GM23338 (cell line): ENCODE results near the gene WDR35. TPM values are rescaled to one million over a fixed set of nuclear protein-coding genes. Genes with fewer than 3 reads are reported as not detected.

Experiments used
- ATAC-seq: fragments of 200-7000 bp; cut with Tn5 transposase; 3 replicates; pipeline ENCODE4 v1.9.1; 2020
- DNase-seq: peaks from one replicate; pipeline ENCODE4 v3.0.0-alpha.2; 2015; ENCODE audit warnings: low spot score
- H2AFZ ChIP-seq: fragments of 200-600 bp; sonication (generic); 2 replicates; pipeline ENCODE4 v1.8.0; 2016; ENCODE audit warnings: antibody characterized with exemption, mild to moderate bottlenecking, moderate library complexity
- H3F3A ChIP-seq: fragments of 200-600 bp; sonication (generic); replicated peaks from 2 replicates; pipeline ENCODE4 v1.8.0; 2017; ENCODE audit warnings: antibody characterized with exemption, mixed run types, low read depth
- H3K27ac ChIP-seq: fragments of 200-600 bp; sonication (generic); 2 replicates; pipeline ENCODE4 v1.6.1; 2016; ENCODE audit warnings: low read depth
- H3K27me3 ChIP-seq: fragments of 200-600 bp; sonication (generic); 2 replicates; pipeline ENCODE4 v1.8.0; 2016; ENCODE audit warnings: mild to moderate bottlenecking, mixed run types, moderate library complexity; ENCODE audit not compliant: insufficient read depth
- H3K36me3 ChIP-seq: fragments of 200-600 bp; sonication (generic); 2 replicates; pipeline ENCODE4 v1.8.0; 2016; ENCODE audit warnings: mild to moderate bottlenecking; ENCODE audit not compliant: insufficient read depth
- H3K4me1 ChIP-seq: fragments of 200-600 bp; sonication (generic); 2 replicates; pipeline ENCODE4 v1.8.0; 2016; ENCODE audit warnings: mild to moderate bottlenecking, moderate library complexity; ENCODE audit not compliant: insufficient read depth
- H3K4me2 ChIP-seq: fragments of 200-600 bp; sonication (generic); 2 replicates; pipeline ENCODE4 v1.7.1; 2017; ENCODE audit warnings: mixed run types
- H3K4me3 ChIP-seq: fragments of 200-600 bp; sonication (generic); 2 replicates; pipeline ENCODE4 v1.6.1; 2016; ENCODE audit warnings: mixed run types
- H3K79me2 ChIP-seq: fragments of 200-600 bp; sonication (generic); replicated peaks from 2 replicates; pipeline ENCODE4 v1.8.0; 2017; ENCODE audit warnings: mild to moderate bottlenecking; ENCODE audit not compliant: insufficient read depth
- H3K9me2 ChIP-seq: fragments of 200-600 bp; sonication (generic); 2 replicates; pipeline ENCODE4 v1.8.0; 2017; ENCODE audit not compliant: insufficient read depth
- H4K20me1 ChIP-seq: fragments of 200-600 bp; sonication (generic); replicated peaks from 2 replicates; pipeline ENCODE4 v1.8.0; 2017; ENCODE audit warnings: mild to moderate bottlenecking; ENCODE audit not compliant: insufficient read depth
- H3K27ac Mint-ChIP-seq: 2 replicates; pipeline ENCODE4 v1.8.0; 2020; ENCODE audit warnings: inconsistent platforms, mild to moderate bottlenecking, moderate library complexity, mixed read lengths
- H3K27me3 Mint-ChIP-seq: 3 replicates; pipeline ENCODE4 v1.8.0; 2022; ENCODE audit warnings: low read depth, mild to moderate bottlenecking, moderate library complexity, mixed read lengths, inconsistent platforms; ENCODE audit not compliant: insufficient read depth, poor library complexity
- H3K36me3 Mint-ChIP-seq: 3 replicates; pipeline ENCODE4 v1.8.0; 2021; ENCODE audit warnings: low read depth, mild to moderate bottlenecking, inconsistent platforms, moderate library complexity, mixed read lengths
- H3K4me1 Mint-ChIP-seq: 3 replicates; pipeline ENCODE4 v1.8.0; 2020; ENCODE audit warnings: mild to moderate bottlenecking, inconsistent platforms, mixed read lengths
- H3K4me3 Mint-ChIP-seq: 3 replicates; pipeline ENCODE4 v1.8.0; 2021; ENCODE audit warnings: moderate library complexity, mild to moderate bottlenecking, inconsistent platforms, mixed read lengths
- H3K9me3 Mint-ChIP-seq: 3 replicates; pipeline ENCODE4 v1.8.0; 2020; ENCODE audit warnings: moderate library complexity, mild to moderate bottlenecking, inconsistent platforms, mixed read lengths
- ETS1 ChIP-seq: IDR thresholded peaks from 2 replicates; pipeline ENCODE4 v1.6.1; 2016; ENCODE audit warnings: antibody characterized with exemption
- EZH2 ChIP-seq: fragments of 200-600 bp; sonication (generic); IDR thresholded peaks from one replicate; pipeline ENCODE4 v1.8.0; 2017; ENCODE audit warnings: antibody characterized with exemption, mild to moderate bottlenecking, low read depth; ENCODE audit not compliant: unreplicated experiment
- POLR2AphosphoS5 ChIP-seq: IDR thresholded peaks from 2 replicates; pipeline ENCODE4 v1.6.1; 2016; ENCODE audit warnings: antibody characterized with exemption, low read depth
- STAT1 ChIP-seq: IDR thresholded peaks from one replicate; pipeline ENCODE4 v1.6.1; 2016; ENCODE audit warnings: antibody characterized with exemption; ENCODE audit not compliant: unreplicated experiment
- ZNF331 ChIP-seq: fragments of 250-450 bp; sonication (Bioruptor Pico); IDR thresholded peaks from 2 replicates; pipeline ENCODE4 v1.5.0; 2020; ENCODE audit warnings: low read depth, mild to moderate bottlenecking, moderate library complexity
- polyA plus RNA-seq: library from polyadenylated mRNA; unstranded; fragments of >200 nt; fragmentation: Nextera tagmentation; extraction: Ambion mirVana; gene quantifications from 2 replicates; pipeline ENCODE4 v1.2.1, GENCODE V29; 2016
- total RNA-seq: library from RNA; depleted of rRNA; stranded (reverse); fragments of >200 nt; shearing (Covaris generic); gene quantifications from 2 replicates; pipeline ENCODE4 v1.2.3, GENCODE V29; 2014
- TF ChIP-seq, protein P1 (sequence below): IDR thresholded peaks from one replicate; pipeline ENCODE4 v1.6.1; 2018; ENCODE audit warnings: antibody characterized with exemption; ENCODE audit not compliant: unreplicated experiment
- TF ChIP-seq, protein P2 (sequence below), 2 experiments: fragments of 200-600 bp in 1 of 2; sonication (generic) in 1 of 2; conservative IDR thresholded peaks; 2 replicates each; pipeline versions ENCODE4 v1.5.1 to v1.6.1; 2016 to 2017; ENCODE audit warnings: antibody characterized with exemption in 2 of 2, low read depth in 2 of 2, mild to moderate bottlenecking in 2 of 2, moderate library complexity in 1 of 2

The WDR35 gene
- total and polyA plus RNA-seq, 2 experiments from 2014 or later, result 5.3 to 20.0 TPM

DNA sequence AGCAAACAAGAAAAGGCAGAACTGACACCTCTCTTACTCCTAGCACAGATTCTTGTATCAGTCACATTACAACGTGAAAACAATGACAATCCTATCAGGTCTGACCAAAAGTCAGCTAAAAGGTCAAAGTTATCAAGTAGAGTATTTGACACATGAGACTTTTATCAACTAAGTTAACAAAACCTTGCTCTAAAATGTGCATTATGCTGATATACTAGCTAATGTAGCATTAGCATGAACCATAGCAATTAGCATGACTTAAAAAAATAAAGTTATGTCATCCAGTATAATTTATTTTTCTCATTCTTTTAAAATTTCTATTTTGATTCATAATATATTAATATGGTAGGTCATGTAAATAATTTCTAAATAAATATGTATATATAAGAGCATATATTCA, 46.7 kb downstream of the WDR35 start (continued):
- no peak for TF ChIP-seq STAT1
- TF ChIP-seq, protein P1, sequence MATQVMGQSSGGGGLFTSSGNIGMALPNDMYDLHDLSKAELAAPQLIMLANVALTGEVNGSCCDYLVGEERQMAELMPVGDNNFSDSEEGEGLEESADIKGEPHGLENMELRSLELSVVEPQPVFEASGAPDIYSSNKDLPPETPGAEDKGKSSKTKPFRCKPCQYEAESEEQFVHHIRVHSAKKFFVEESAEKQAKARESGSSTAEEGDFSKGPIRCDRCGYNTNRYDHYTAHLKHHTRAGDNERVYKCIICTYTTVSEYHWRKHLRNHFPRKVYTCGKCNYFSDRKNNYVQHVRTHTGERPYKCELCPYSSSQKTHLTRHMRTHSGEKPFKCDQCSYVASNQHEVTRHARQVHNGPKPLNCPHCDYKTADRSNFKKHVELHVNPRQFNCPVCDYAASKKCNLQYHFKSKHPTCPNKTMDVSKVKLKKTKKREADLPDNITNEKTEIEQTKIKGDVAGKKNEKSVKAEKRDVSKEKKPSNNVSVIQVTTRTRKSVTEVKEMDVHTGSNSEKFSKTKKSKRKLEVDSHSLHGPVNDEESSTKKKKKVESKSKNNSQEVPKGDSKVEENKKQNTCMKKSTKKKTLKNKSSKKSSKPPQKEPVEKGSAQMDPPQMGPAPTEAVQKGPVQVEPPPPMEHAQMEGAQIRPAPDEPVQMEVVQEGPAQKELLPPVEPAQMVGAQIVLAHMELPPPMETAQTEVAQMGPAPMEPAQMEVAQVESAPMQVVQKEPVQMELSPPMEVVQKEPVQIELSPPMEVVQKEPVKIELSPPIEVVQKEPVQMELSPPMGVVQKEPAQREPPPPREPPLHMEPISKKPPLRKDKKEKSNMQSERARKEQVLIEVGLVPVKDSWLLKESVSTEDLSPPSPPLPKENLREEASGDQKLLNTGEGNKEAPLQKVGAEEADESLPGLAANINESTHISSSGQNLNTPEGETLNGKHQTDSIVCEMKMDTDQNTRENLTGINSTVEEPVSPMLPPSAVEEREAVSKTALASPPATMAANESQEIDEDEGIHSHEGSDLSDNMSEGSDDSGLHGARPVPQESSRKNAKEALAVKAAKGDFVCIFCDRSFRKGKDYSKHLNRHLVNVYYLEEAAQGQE, result no peak
- TF ChIP-seq ETS1, result no peak

GRCh38 chr2:19942199-19942598, 47.7 kb downstream of the WDR35 start:
- no peaks in the 10 kb centered on the region for H3K27me3 Mint-ChIP-seq
- no peak overlapping the region for H2AFZ ChIP-seq
- H3K27me3 ChIP-seq, result no peaks in the 10 kb centered on the region
- H3K4me2 ChIP-seq, result no peak overlapping the region
- no peak overlapping the region for H3K4me3 Mint-ChIP-seq
- H3K4me1 Mint-ChIP-seq, result peaks cover 29% of the 10 kb centered on the region
- H3K27ac Mint-ChIP-seq, result no peak overlapping the region
- no peak for ATAC-seq
- no peaks in the 10 kb centered on the region for H3K79me2 ChIP-seq
- H4K20me1 ChIP-seq, result no peaks in the 10 kb centered on the region; the same call in 1 of the 2 replicates
- H3K27ac ChIP-seq, result no peak overlapping the region
- H3K9me3 Mint-ChIP-seq, result no peaks in the 10 kb centered on the region
- peaks cover 13% of the 10 kb centered on the region; the same call in 2 of the 3 replicates for H3K36me3 Mint-ChIP-seq
- H3K4me1 ChIP-seq, result peaks cover 29% of the 10 kb centered on the region
- DNase-seq, result no peak
- peaks cover 10% of the 10 kb centered on the region; the same call in 1 of the 2 replicates for H3K36me3 ChIP-seq
- no peak overlapping the region for H3K4me3 ChIP-seq
- H3K9me2 ChIP-seq, result no peaks in the 10 kb centered on the region
- no peaks in the 10 kb centered on the region for H3F3A ChIP-seq
- TF ChIP-seq ZNF331 (CRISPR knock-in tag), result no peak
- TF ChIP-seq EZH2, result no peak
- TF ChIP-seq, protein P2, sequence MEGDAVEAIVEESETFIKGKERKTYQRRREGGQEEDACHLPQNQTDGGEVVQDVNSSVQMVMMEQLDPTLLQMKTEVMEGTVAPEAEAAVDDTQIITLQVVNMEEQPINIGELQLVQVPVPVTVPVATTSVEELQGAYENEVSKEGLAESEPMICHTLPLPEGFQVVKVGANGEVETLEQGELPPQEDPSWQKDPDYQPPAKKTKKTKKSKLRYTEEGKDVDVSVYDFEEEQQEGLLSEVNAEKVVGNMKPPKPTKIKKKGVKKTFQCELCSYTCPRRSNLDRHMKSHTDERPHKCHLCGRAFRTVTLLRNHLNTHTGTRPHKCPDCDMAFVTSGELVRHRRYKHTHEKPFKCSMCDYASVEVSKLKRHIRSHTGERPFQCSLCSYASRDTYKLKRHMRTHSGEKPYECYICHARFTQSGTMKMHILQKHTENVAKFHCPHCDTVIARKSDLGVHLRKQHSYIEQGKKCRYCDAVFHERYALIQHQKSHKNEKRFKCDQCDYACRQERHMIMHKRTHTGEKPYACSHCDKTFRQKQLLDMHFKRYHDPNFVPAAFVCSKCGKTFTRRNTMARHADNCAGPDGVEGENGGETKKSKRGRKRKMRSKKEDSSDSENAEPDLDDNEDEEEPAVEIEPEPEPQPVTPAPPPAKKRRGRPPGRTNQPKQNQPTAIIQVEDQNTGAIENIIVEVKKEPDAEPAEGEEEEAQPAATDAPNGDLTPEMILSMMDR (conservative IDR thresholded peaks at IDR 0.05; ENCODE audit: low read depth in 2 of 2), result no peak
- no peak for TF ChIP-seq STAT1
- no peak for TF ChIP-seq POLR2AphosphoS5
